Measurements from ENCODE around the gene GSG1L.

Gene GSG1L

DNA sequence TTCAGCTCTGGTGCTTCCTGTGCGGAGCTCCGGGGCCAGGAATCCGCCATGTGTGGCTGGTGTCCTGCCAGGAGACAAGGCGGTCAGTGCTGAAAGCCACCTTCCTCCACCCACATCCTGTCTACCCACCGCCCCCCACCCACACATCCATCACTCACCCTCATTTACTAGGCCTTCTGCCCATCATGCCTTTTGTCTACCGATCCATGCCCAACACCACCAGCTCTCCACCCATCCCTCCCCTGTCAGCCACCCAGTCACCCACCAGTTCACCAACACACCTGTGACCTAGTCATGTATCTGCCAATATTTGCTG is 272.2 kb downstream of the GSG1L start:
- DNase-seq (ENCODE audit: low read depth, low spot score): no peak

DNA sequence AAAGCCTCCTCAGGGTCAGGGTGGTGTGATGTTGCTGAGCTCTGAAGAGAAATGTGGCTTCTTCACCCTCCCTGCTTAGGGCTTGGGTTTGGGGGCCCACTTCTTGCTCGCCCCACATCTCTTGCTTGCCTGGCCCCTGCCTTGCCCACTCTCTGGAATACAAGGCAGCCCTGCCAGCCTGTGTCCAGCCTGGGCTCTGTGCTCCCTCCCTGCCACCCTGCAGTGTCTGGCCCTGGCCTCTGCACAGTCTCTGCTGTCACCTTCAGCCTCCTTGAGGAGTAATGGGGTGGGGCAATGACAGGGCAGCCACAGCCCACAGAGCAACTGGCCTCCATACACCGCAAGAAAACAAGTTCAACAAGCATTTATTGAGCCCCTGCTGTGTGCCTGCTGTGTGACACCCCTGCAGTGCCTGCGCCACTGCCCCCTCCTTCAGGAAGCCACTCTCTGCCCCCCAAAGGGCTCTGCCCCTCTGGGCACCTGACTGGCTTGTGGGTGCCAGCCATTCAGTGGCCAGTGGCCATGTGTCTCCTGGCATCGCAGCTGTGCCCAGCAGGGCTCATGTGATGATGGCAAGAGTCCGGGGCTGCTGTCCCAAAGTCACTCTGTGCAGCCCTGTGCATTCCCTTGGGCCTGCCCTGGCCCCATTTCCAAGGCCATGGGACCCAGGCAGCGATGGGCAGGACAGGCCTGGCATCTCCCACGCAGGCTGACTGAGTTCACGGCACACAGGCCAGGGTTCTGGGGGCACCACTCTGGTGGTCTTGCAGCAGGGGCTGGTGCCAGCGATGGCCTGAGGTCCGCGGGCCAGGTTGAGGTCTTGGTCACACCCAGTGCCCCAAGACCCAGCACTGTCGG is 272.7 kb downstream of the GSG1L start:
- no peak for DNase-seq (ENCODE audit: low read depth, low spot score)

DNA sequence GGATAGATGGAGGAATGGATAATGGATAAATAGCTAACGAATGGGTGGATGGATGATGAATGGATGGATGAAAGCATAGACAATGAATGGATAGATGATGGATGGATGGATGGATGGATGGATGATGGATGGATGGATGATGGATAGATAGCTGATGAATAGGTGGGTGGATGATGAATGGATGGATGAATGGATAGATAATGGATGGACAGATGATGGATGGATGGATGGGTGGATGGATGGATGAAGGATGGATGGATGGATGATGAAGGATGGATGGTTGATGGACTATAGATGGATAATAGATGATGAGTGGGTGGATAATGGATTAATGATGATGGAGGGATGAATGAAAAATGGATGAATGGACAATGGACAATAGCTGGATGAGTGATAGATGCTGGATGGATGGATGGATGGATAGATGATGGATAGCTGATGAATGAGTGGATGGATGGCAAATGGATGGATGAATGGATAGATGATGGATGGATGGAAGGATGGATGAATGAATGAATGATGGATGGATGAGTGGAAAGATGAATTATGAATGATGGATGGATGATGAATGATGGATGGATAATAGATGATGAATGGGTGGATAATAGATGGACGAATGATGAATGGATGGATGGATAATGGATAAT is 273.8 kb downstream of the GSG1L start:
- no peak for DNase-seq (ENCODE audit: low read depth, low spot score)

DNA sequence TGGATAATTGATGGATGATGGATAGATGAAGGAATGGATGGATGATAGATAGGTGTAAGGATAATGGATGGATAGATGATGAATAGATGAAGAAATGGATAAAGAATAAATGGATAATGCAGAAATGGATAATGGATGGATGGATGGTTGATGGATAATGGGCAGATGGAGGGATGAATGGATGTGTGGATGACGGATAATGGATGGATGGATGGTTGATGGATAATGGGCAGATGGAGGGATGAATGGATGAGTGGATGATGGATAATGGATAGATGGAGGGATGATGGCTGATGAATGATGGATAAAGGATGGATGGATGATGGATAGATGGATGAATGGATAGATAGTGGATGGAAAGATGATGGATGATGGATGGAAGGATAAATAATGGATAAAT is 274.4 kb downstream of the GSG1L start:
- DNase-seq (ENCODE audit: low read depth, low spot score): no peak

DNA sequence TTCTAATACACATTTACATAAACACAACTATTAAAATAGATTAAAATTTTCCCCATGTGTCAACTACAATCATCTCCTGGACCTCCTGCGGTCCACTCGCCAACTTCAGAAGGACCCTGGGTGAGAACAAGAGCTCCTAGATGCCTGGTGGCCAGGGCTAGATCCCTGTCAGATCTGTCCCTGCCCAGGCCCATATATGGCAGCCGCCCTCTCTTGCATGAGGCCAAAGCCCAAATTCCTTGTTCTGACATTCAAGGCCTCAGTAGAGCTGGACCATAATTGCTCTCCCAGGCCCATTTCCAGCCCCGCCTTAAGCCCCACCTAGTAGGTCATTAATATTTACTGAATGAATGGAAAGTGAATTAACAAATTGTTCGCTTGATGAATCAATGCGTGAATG is 275.8 kb downstream of the GSG1L start:
- no peak for DNase-seq (ENCODE audit: low read depth, low spot score)

DNA sequence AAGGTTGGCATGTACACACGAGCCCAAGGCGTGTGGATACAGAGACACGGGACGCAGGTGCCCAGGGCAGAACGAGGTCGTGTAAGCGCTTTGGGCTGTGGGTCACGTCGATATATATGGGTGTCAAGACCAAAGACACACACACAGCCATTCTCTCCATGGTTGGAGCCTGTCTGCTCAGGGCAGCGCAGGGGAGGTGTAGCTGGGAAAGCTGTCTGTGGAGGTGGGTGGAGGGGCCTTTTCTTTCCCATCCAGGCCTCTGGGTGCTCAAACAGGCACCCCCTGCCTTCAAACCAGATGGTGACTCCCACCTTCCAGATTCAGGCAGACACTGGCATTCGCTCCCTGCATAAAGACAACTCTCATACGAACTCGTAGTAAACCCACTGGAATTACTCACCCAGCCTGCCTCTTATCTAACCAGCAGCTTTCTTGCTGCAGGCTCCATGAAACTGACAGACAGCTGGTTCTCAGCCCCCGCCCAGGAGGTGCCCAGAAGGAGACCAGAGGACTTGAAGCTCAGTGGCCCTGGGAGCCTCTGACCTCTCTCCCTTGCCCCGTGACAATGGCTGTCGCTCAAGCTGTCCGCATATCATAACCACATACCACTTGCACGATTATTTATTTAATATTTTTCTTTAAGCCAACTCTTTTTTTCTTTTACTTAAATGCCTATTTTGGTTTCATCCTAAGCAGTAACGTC is 276.4 kb downstream of the GSG1L start:
- DNase-seq (ENCODE audit: low read depth, low spot score): no peak

DNA sequence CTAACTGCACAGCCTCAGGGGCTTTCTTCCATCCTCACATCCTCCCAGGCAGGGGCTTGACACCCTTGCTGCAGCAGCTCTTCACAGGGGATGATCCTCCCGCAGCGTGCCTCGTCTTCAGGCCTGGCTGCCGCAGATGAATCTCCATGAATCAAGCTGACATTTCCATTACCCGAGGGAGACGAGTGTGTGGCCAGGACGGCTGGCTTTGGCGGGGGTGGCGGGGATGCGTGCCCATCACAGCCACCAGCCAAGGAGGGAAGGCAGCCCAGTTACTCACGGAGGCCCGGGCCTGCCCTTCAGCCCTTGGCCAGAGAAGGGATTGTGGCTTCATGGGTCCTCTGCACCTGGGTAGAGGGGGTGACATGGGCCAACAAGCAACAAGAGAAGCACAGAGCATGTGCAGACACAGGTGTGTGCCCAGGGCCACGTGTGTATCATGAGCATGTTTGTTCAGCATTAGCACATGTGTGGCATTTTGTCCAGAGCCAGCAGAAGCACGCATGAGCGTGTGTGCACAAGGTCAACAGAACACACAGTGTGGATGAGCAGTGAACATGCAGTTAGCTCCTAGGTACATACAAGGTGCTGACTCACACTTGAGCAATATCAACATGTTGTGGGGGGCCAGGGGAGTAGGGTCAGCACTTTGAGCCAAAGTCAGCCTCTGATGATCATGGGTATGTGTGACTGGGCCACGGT is 277.1 kb downstream of the GSG1L start:
- no peak for DNase-seq (ENCODE audit: low read depth, low spot score)

DNA sequence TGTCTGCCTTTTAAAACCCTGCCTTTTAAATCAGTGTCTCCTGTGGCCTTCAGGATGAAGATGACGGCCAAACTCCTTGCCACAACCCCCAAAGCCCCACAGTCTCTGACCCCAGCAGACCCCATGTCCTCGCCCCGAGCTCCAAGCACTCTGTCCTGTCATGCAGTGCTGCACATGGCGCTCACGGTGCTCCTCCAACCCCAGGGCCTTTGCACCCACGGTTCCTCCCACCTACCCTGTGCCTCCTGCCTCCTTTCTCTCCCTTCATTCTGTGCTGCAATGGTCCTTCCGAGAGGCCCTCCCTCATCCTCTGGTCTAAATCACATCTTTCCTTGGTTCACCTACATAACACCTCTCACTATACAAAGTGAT is 278.2 kb downstream of the GSG1L start:
- no peak for DNase-seq (ENCODE audit: low read depth, low spot score)

DNA sequence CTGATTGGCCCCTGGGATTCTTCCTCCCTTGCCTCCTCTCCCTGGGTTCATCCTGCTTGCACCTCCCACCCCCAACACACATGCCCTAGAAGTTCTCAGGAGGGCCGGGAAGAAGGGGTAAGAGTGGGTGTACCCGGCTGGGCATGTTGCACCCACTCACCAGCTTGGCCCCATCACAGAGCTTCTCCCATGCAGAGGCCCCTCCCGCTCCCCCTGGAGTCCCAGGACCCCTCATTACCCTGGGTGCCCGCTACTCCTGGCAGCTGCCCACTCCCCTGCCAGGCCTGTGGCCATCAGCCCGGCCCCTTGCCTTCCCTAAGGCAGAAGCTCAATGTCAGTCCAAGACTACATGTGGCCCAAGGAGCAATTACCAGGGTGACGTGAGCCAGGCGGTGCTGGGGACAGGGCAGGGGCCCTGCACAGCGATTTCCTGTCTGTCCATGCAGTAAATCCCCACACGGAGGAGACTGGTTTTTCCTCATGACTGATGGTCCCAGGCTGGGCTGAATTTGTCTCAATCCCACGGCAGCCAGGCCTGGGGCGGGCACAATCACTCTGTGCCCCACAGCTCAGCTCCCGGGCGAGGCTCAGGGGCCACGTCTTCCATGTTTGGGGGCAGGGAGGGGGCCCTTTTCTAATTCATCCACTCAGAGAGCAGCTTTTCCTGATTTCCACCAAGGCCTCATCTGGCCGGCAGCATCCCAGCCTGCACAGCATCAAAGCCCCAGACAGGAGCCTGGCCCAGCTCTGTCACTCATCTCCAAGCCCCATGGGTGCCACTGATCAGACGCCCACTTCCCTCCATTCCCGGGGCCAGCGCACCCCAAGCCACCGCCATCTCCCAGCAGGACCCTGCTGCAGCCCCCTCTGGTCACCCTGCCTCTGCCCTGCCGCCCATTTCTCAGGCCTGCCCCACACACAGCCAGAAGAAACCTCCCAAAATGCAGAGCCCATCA is 278.9 kb downstream of the GSG1L start:
- DNase-seq (ENCODE audit: low read depth, low spot score): no peak

DNA sequence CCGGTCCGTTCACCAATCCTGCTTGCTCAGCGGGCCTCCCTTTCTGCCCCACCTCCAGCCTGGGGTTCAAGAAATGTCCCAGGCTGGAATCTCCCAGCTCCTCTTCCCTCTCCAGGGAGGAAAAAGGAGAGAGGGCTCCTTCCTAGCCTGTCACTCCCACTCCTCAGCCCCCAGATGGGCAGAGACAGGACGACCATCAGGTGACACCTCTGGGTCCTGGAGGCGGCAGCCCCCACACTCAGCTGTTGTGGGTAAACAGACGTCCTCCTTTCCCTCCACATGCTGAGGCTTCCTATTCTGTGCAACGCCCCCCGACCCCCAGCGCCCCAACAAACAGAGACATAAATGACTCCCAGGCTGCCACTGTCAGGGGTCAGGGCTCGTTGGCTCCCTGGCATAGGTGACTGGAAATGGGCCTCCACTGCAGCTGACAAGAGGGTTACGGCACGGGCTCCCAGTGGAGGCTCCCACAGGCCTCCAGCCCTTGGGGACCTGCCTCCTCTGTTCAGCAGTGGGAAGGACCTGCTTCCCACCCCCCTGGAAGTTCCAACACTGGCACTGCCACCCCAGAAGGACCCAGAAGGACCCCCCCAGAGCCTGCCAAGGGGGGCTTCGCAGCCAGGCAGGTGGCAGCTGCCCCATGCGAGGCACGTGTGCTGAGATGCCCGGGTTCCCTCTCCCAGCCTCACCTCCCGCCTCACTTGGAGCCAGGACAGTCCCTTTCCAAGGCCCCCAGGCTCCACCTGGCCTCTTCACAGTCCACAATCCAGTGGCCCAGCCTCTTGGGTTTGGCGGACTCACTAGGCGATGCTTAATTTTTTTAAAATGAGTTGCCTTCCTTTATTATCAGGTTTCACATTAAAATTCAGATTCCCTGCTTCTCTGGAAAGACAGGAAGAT is 281.3 kb downstream of the GSG1L start:
- DNase-seq (ENCODE audit: low read depth, low spot score): no peak

DNA sequence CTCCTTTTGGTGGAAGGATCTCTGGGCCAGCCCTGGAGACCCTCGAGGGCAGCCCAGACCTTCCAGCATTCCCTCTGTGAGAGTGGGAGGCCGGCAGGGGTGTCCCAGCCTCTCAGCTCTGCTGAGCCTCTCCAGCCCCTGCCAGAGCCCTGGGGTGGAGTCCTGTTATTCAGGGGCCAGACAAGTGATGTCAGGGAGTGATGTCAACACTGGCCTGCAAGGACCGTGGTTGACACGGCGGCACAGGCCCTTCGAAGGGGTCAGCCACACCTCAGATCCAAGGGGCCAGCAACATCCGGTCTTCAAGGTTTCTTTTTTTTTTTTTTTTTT is 282.4 kb downstream of the GSG1L start:
- no peak for DNase-seq (ENCODE audit: low read depth, low spot score)

DNA sequence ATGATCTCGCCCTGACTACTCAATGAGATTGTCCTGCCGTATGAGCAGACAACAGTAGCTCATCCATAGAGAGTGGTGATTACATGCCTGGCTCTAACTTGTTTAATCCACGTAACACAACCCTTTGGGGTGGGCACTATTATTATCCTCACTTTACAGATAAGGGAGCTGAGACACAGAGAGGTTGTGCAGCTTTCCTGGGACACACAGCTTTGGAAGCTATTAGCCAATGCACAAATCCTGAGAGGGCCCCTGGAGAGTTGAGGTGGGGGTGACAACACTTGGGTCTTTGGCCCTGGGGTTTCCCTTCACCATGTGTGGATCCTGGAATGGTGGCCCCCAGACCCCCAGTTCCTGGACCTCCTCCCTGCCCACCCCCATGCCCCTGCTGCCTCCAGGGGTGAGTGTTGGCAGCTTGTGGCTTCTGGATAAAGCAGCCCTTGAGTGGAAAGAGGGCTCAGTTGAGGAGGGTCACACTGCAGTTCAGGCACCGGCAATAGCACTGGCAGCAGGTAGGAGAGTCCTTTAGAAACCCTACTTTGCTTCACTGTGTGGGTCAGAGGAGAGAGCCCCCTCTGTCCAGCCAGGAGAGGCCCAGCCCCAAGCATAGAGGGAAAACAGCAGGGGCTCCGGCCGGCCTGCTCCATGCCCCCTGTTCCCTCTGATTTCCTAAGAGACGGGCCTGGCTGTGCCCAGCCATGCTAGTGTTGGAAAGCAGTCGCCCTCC is 282.9 kb downstream of the GSG1L start:
- no peak for DNase-seq (ENCODE audit: low read depth, low spot score)

DNA sequence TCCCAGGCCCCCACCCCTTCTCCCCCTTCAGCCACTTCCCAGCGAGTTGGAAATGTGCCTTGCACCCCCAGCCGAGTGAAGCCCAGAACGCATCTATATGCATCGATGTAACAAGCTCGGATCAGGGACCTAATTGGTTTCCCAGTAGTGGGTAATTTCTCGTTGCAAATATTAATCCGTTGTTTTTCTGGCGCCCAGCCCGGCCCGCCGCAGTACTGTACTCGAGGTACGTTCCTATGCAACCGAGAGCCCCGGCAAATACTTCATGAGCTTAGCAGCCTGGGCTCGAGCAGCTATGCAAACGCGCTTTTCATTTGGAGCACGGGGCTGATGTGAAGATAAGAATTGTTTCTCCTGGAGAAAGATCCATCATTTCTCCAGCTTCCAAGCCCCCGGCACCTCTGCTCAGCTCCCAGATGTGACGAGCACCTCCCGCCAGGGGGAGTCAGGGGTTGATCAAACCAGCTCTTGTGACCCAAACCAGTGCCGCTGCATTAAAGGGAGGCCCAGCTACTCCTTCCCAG is 283.8 kb downstream of the GSG1L start:
- DNase-seq (ENCODE audit: low read depth, low spot score): no peak

DNA sequence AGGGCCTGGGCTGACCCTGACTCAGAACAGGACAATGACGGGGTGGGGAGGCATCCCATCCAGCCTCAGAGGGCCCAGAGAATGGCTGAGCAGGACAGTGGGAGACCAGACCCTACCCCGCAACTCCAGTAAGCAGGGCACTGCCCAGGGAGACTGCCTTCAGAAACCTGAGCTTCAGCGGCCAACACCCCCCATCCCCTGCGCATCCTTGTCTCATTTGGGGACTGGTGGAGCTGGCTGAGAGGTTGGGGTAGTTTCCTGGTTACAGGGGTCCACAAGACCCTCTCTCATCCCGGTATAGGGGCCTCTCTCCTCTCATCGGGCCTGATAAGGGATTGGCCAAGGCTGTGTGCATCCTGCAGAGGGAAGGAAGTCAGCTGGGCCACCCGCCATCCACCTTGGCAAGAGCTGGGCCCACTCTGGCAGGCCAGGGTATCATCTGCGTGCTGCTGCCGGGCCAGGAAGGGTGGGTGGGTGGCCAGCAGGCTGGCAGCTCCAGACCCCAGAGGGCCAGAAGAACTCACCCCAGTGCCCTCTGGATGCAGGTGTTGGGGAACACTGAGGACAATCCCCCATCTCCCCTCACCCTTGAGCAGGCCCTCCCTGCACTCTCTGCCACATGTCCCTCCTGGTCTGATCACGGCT is 284.5 kb downstream of the GSG1L start:
- DNase-seq (ENCODE audit: low read depth, low spot score): no peak

DNA sequence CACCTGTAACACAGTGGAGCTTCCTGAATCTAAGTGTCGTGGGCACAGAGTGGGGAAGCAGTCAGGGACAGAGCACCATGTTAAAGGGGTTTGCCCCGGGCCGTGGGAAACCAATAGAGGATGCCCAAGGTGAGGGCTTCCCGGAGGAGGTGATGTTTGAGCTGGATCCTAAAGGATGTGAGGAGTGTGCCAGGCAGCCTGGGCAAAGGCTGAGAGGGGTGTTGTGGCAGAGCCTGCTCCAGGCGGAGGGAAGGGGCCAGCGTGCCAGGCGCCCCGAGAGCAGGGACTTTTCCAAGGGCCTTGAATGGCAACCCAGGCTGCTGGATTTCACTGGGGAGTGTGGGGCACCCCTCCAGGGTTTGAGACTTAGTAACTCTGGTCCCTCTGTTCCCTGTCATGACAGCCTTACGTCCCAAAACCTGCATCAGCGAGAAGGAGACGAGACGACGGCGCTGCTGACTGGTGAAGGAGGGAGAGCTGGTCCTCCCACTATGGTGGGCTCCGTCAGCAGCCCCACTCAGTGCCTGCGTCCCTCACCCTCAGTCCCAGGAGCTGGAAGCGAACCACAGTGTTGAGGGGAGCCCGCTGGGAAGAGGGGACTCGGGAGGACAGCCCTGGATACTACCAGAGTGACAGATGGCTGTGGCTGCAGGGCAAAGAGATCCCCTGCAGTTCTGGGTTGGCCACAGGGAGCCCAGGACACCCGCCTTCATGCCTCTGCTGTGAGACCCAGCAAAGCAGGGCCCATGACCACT is 285.2 kb downstream of the GSG1L start:
- no peak for DNase-seq (ENCODE audit: low read depth, low spot score)

DNA sequence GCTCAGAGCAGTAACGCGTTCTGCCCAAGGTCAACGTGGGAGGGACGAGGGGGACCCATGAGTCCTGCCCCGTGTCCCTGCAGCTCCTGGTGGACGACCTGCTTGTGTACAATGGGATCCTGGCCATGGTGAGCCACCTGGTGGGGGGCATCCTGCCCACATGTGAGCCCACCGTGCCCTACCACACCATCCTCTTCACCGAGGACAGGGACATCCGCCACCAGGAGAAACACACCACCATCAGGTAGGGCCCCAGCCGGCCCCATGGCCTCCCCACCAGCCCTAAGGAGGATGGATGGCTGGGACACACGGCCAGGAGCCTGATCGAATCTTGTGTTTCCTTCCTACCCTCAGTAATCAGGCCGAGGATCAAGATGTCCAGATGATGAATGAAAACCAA is 286.0 kb downstream of the GSG1L start:
- DNase-seq (ENCODE audit: low read depth, low spot score): no peak

DNA sequence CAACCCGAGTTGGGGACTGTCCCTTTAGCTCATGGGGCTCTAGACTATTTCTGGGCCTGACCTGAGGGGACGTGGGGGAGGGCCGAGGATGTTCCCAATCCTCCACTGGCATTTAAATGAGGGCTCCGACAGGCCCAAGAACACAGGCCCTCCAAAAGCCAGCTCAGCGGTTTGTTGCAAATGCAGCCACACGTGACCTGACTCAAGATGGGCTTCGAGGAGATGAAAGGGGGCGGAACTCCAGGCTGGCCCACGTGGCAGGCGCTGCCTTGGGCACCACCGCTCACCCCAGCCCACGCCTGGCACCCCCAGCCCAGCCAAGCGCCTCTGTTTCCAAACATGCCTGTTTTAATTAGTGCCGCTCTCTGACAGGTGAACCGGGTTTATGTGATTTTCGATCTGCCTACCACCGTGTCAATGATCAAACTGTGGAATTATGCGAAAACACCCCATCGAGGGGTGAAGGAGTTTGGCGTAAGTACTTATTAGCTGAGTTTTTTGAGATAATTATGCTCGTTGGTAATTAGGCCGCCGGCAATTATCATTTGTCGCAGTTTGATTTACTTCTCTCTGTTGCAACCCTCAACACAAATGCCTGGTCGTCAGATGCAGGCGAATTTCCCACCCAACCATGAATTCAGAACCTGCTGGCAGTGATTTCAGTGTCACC is 286.8 kb downstream of the GSG1L start:
- no peak for DNase-seq (ENCODE audit: low read depth, low spot score)

DNA sequence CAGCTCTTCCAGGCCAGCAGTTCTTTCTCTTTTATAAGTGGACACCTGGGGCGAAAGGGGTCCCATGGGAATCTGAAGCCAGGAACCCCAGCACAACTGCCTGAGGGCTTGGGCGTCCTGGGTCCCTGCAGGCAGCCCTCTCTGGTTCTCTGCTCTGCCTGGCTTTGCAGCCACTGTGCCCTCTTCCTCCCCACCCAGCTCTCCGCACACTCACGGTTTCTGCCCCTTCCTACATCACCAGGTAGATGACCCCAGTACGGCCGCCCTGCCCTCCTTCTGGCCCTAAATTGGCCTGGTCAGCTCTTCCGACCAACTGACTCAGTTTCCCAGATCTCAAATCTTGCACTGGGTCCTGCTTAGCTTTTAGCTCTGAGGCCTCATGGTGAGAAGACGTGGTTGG is 288.3 kb downstream of the GSG1L start:
- DNase-seq (ENCODE audit: low read depth, low spot score): no peak

Data from activated naive CD8-positive, alpha-beta T cell treated with anti-CD3 and anti-CD28 coated beads, Interleukin-2, amount 50 U/mL, for 16 hours (primary cell).